SH-SY5Y (cell line): ENCODE measurements around the gene SIAE.

ENCODE experiments used
- GATA2 ChIP-seq: IDR thresholded peaks from 2 replicates; pipeline ENCODE4 v1.6.1; 2011; ENCODE audit warnings: mild to moderate bottlenecking, low read depth, low read length
- GATA3 ChIP-seq: IDR thresholded peaks from 2 replicates; pipeline ENCODE4 v1.6.1; 2011; ENCODE audit warnings: low read depth, mild to moderate bottlenecking, low read length, moderate library complexity

GRCh38 chr11:124591430-124591829 is 82.1 kb downstream of the SIAE start:
- TF ChIP-seq GATA3 (no peak), GATA2 (no peak)
